Measurements from ENCODE around the gene TYW1.

GRCh38 chr7:66974986-66975590 is 21.5 kb upstream of the TYW1 start:
- no peak for TF ChIP-seq REST (IDR thresholded peaks at IDR 0.05; ENCODE audit: insufficient read depth in 1 of 2, low read depth in 2 of 2, low read length in 2 of 2)
- TF ChIP-seq TAF1 (IDR thresholded peaks at IDR 0.05; ENCODE audit: borderline replicate concordance, insufficient read depth, low read length): no peak
